H1 (cell line): Measurements from ENCODE around the gene ARAP2. TPM values are rescaled to one million over a fixed set of nuclear protein-coding genes. Genes with fewer than 3 reads are reported as not detected.

Experiments
- CTCF ChIA-PET: fragments of 300-600 bp; sonication (Branson Sonifier 250); formaldehyde crosslinking; loops from one replicate; lab custom pipeline; 2021; ENCODE audit not compliant: partially characterized antibody; lab: Charles Lee
- POLR2A ChIA-PET: fragments of 300-600 bp; sonication (Branson Sonifier 250); formaldehyde crosslinking; loops from one replicate; lab custom pipeline; 2021; ENCODE audit warnings: inconsistent platforms; ENCODE audit not compliant: partially characterized antibody; lab: Charles Lee
- DNase-seq, 2 experiments: peaks; one replicate each; pipeline versions ENCODE4 v3.0.0 to v3.0.0-alpha.2; 2010 to 2022; ENCODE audit warnings: low spot score in 2 of 2, low read depth in 1 of 2, mixed read lengths in 1 of 2
- FAIRE-seq: peaks from 2 replicates; lab custom pipeline; 2011; peaks lifted over from hg19 to GRCh38; lab: Jason Lieb, UNC
- H2AFZ ChIP-seq: 2 replicates; pipeline ENCODE4 v1.8.1; 2012; ENCODE audit warnings: low read length, inconsistent platforms
- H2AK5ac ChIP-seq: 2 replicates; pipeline ENCODE4 v1.6.1; 2013; ENCODE audit warnings: low read depth, low read length
- H2BK120ac ChIP-seq: replicated peaks from 2 replicates; pipeline ENCODE3; 2013; ENCODE audit warnings: low read depth, low read length, inconsistent platforms
- H2BK12ac ChIP-seq: 2 replicates; pipeline ENCODE4 v1.6.1; 2013; ENCODE audit warnings: low read depth, low read length
- H2BK15ac ChIP-seq: 2 replicates; pipeline ENCODE4 v1.6.1; 2013; ENCODE audit warnings: low read length
- H2BK20ac ChIP-seq: 2 replicates; pipeline ENCODE4 v1.6.1; 2013; ENCODE audit warnings: low read length
- H2BK5ac ChIP-seq: 2 replicates; pipeline ENCODE4 v1.6.1; 2013; ENCODE audit warnings: low read depth, low read length
- H3K14ac ChIP-seq: 2 replicates; pipeline ENCODE4 v1.6.1; 2013; ENCODE audit warnings: inconsistent platforms; ENCODE audit not compliant: insufficient read length
- H3K18ac ChIP-seq: 2 replicates; pipeline ENCODE4 v1.6.1; 2013; ENCODE audit warnings: low read length; ENCODE audit errors: extremely low read depth
- H3K23ac ChIP-seq: 2 replicates; pipeline ENCODE4 v1.6.1; 2013; ENCODE audit warnings: inconsistent platforms; ENCODE audit not compliant: insufficient read length
- H3K23me2 ChIP-seq: 2 replicates; pipeline ENCODE4 v1.6.1; 2013; ENCODE audit warnings: low read depth, low read length
- H3K27ac ChIP-seq: 2 replicates; pipeline ENCODE4 v1.6.1; 2011; ENCODE audit warnings: low read depth, low read length, inconsistent platforms
- H3K27me3 ChIP-seq, 4 experiments: replicated peaks in 1 of 4; 1 replicate in 1 of 4; 2 replicates in 3 of 4; pipeline versions ENCODE4 v1.6.1 to v1.8.1; 2011 to 2013; ENCODE audit warnings: low read length in 3 of 4, mild to moderate bottlenecking in 3 of 4, inconsistent platforms in 2 of 4, mixed read lengths in 2 of 4, moderate library complexity in 1 of 4; ENCODE audit not compliant: control insufficient read depth in 3 of 4, insufficient read depth in 3 of 4; ENCODE audit errors: extremely low read depth in 1 of 4
- H3K36me3 ChIP-seq, 4 experiments: 2 replicates each; pipeline versions ENCODE4 v1.6.1 to v1.8.1; 2011 to 2013; ENCODE audit warnings: mild to moderate bottlenecking in 4 of 4, low read length in 3 of 4, moderate library complexity in 2 of 4, control low read depth in 1 of 4, inconsistent platforms in 1 of 4; ENCODE audit not compliant: insufficient read depth in 4 of 4, control insufficient read depth in 2 of 4
- H3K4ac ChIP-seq: replicated peaks from 2 replicates; pipeline ENCODE3; 2013; ENCODE audit warnings: low read length, low read depth, mixed read lengths, inconsistent platforms; ENCODE audit not compliant: insufficient read length
- H3K4me1 ChIP-seq, 4 experiments: replicated peaks in 1 of 4; 1 replicate in 1 of 4; 2 replicates in 3 of 4; pipeline versions ENCODE4 v1.6.1 to v1.8.1; 2011 to 2013; ENCODE audit warnings: low read length in 3 of 4, inconsistent platforms in 2 of 4, mixed read lengths in 1 of 4; ENCODE audit not compliant: insufficient read depth in 4 of 4, control insufficient read depth in 3 of 4
- H3K4me2 ChIP-seq, 2 experiments: 2 replicates each; pipeline versions ENCODE4 v1.6.1 to v1.8.1; 2011 to 2013; ENCODE audit warnings: low read depth in 2 of 2, low read length in 2 of 2, control low read depth in 1 of 2, inconsistent platforms in 1 of 2, mild to moderate bottlenecking in 1 of 2; ENCODE audit not compliant: insufficient read depth in 1 of 2
- H3K4me3 ChIP-seq, 4 experiments: fragments of 200-600, 300-600 bp in 1 of 4; sonication (generic), shearing (Covaris generic), sonication (Bioruptor Twin) in 1 of 4; 2 replicates each; pipeline versions ENCODE4 v1.5.1 to v1.8.1; 2011 to 2016; ENCODE audit warnings: low read length in 4 of 4, low read depth in 3 of 4, control low read depth in 2 of 4, inconsistent platforms in 2 of 4, mild to moderate bottlenecking in 2 of 4, mixed read lengths in 1 of 4, moderate library complexity in 1 of 4; ENCODE audit not compliant: insufficient read depth in 2 of 4; ENCODE audit errors: extremely low read depth in 1 of 4
- H3K56ac ChIP-seq: replicated peaks from 2 replicates; pipeline ENCODE3; 2013; ENCODE audit warnings: low read depth, mild to moderate bottlenecking, mixed read lengths, low read length, inconsistent platforms; ENCODE audit not compliant: insufficient read length
- H3K79me1 ChIP-seq: 2 replicates; pipeline ENCODE4 v1.6.1; 2013; ENCODE audit warnings: low read depth, low read length, control low read depth
- H3K79me2 ChIP-seq, 2 experiments: 2 replicates each; pipeline versions ENCODE4 v1.6.1 to v1.8.1; 2012 to 2013; ENCODE audit warnings: low read length in 2 of 2, mild to moderate bottlenecking in 2 of 2, inconsistent platforms in 1 of 2; ENCODE audit not compliant: insufficient read depth in 2 of 2, control insufficient read depth in 1 of 2
- H3K9ac ChIP-seq, 4 experiments: replicated peaks in 1 of 4; 1 replicate in 1 of 4; 2 replicates in 3 of 4; pipeline versions ENCODE4 v1.6.1 to v1.8.1; 2011 to 2013; ENCODE audit warnings: low read depth in 3 of 4, low read length in 3 of 4, control low read depth in 2 of 4, mild to moderate bottlenecking in 2 of 4, moderate library complexity in 2 of 4, inconsistent platforms in 1 of 4; ENCODE audit errors: extremely low read depth in 1 of 4
- H3K9me3 ChIP-seq, 2 experiments: 2 replicates each; pipeline versions ENCODE4 v1.6.1 to v1.8.1; 2012 to 2013; ENCODE audit warnings: mild to moderate bottlenecking in 2 of 2, moderate library complexity in 2 of 2, control low read depth in 1 of 2, inconsistent platforms in 1 of 2, low read depth in 1 of 2, low read length in 1 of 2, mixed read lengths in 1 of 2; ENCODE audit not compliant: insufficient read depth in 2 of 2
- H4K20me1 ChIP-seq, 2 experiments: replicated peaks in 1 of 2; 2 replicates each; pipeline versions ENCODE3 to v1.8.1; 2011 to 2013; ENCODE audit warnings: inconsistent platforms in 2 of 2, low read length in 2 of 2, mild to moderate bottlenecking in 1 of 2; ENCODE audit not compliant: insufficient read depth in 2 of 2, control insufficient read depth in 1 of 2
- H4K5ac ChIP-seq: 2 replicates; pipeline ENCODE4 v1.6.1; 2013; ENCODE audit warnings: low read length, low read depth, mixed read lengths, inconsistent platforms; ENCODE audit not compliant: insufficient read length
- H4K8ac ChIP-seq: 2 replicates; pipeline ENCODE4 v1.8.0; 2013; ENCODE audit warnings: mild to moderate bottlenecking, moderate library complexity, low read length, inconsistent platforms; ENCODE audit not compliant: insufficient read depth; ENCODE audit errors: extremely low read depth
- H4K91ac ChIP-seq: replicated peaks from 2 replicates; pipeline ENCODE3; 2013; ENCODE audit warnings: low read length, mixed read lengths, inconsistent platforms; ENCODE audit not compliant: insufficient read length
- ASH2L ChIP-seq: fragments of 200-600, 300-600 bp; sonication (generic); IDR thresholded peaks from one replicate; pipeline ENCODE4 v1.7.1; 2017; ENCODE audit warnings: low read length
- E2F6 ChIP-seq: IDR thresholded peaks from 2 replicates; pipeline ENCODE4 v1.6.1; 2012; ENCODE audit warnings: inconsistent platforms
- EP300 ChIP-seq, 2 experiments: IDR thresholded peaks; 1 replicate in 1 of 2; 2 replicates in 1 of 2; pipeline ENCODE4 v1.6.1; 2011 to 2012; ENCODE audit warnings: low read depth in 2 of 2, low read length in 2 of 2, mild to moderate bottlenecking in 2 of 2, borderline replicate concordance in 1 of 2, inconsistent platforms in 1 of 2, moderate library complexity in 1 of 2
- KDM5A ChIP-seq: fragments of 200-600 bp; IDR thresholded peaks from 2 replicates; pipeline ENCODE4 v1.7.1; 2012; ENCODE audit warnings: mild to moderate bottlenecking, low read length, inconsistent platforms, mixed read lengths
- MAFK ChIP-seq: IDR thresholded peaks from 2 replicates; pipeline ENCODE4 v1.6.1; 2012; ENCODE audit warnings: low read depth, mild to moderate bottlenecking, improper control_type of control experiment, low read length
- POLR2AphosphoS5 ChIP-seq: IDR thresholded peaks from 2 replicates; pipeline ENCODE4 v1.6.1; 2011; ENCODE audit warnings: low read depth, low read length
- SP1 ChIP-seq: IDR thresholded peaks from 2 replicates; pipeline ENCODE4 v1.6.1; 2011; ENCODE audit warnings: low read depth, low read length
- SRF ChIP-seq: IDR thresholded peaks from 2 replicates; pipeline ENCODE4 v1.6.1; 2011; ENCODE audit warnings: mild to moderate bottlenecking, low read depth, low read length, moderate library complexity
- WGBS, 2 experiments: shearing (Covaris generic) in 1 of 2; methylation state at CpG; one replicate each; pipeline versions ENCODE4 v1.1.6 to v1.1.7; 2013 to 2015; ENCODE audit warnings: low lambda C conversion rate in 2 of 2, mixed read lengths in 2 of 2, inconsistent platforms in 1 of 2, low coverage in 1 of 2, missing lambda C conversion rate in 1 of 2; ENCODE audit not compliant: insufficient replicate concordance in 2 of 2, insufficient coverage in 1 of 2, insufficient read length in 1 of 2; ENCODE audit errors: extremely low coverage in 1 of 2, missing lambda C conversion rate in 1 of 2; 5-methylcytosine and 5-hydroxymethylcytosine counted together
- polyA plus RNA-seq, 7 experiments: library from polyadenylated mRNA; depleted of rRNA in 3 of 7; stranded (reverse) in 5 of 7; unstranded in 2 of 7; fragments of >200 nt in 5 of 7; fragments of 200-250 nt in 2 of 7; gene quantifications; 1 replicate in 5 of 7; 2 replicates in 1 of 7; 4 replicates in 1 of 7; pipeline versions ENCODE4 v1.2.1 to v1.2.3, GENCODE V29; 2011 to 2013; ENCODE audit warnings: missing spikeins in 2 of 7, mixed read lengths in 2 of 7
- total RNA-seq: library from RNA; stranded (reverse); fragmentation: NEBNext Ultra II Directional; extraction: Animal tissue kit (Norgen Biotek cat#: 25700); gene quantifications from 2 replicates; pipeline ENCODE4 v1.2.1, GENCODE V29; 2021

The ARAP2 gene
- total and polyA plus RNA-seq, 2 of the 8 experiments (the other 6 are each of a cell fraction or from before 2014, with no cell fraction given): 0.15 to 2.3 TPM

GRCh38 chr4:36237366-36238313 is 6.7 kb downstream of the ARAP2 start:
- H3K4me3 ChIP-seq: no peak overlapping the region
- H3K79me1 ChIP-seq: no peaks in the 10 kb centered on the region
- no peak overlapping the region for H3K14ac ChIP-seq
- H3K27ac ChIP-seq: no peak overlapping the region
- no peak overlapping the region for H2BK20ac ChIP-seq
- H3K4ac ChIP-seq: no peak overlapping the region
- DNase-seq: no peak
- no peak overlapping the region for H2AK5ac ChIP-seq
- no peak overlapping the region for H2AFZ ChIP-seq
- no peak overlapping the region for H4K8ac ChIP-seq
- H3K9ac ChIP-seq: no peak overlapping the region
- H3K4me2 ChIP-seq: no peak overlapping the region
- no peaks in the 10 kb centered on the region for H3K23me2 ChIP-seq
- ChIA-PET POLR2A (no interaction called here), CTCF (no interaction called here)
- no peaks in the 10 kb centered on the region for H3K4me1 ChIP-seq
- H4K5ac ChIP-seq: no peak overlapping the region
- no peaks in the 10 kb centered on the region for H3K9me3 ChIP-seq
- WGBS, 2 experiments: 94% methylated on average over 4 of the region's 4 CpGs; no CpG with 5 or more reads in 1 of the 2 experiments
- TF ChIP-seq KDM5A: no peak
- TF ChIP-seq SP1: no peak
- no peak for TF ChIP-seq MAFK
- no peak for TF ChIP-seq POLR2AphosphoS5
- no peak for TF ChIP-seq SRF
- no peak for TF ChIP-seq E2F6
- no peak for TF ChIP-seq ASH2L
- no peak for TF ChIP-seq EP300 (IDR thresholded peaks at IDR 0.05; ENCODE audit: borderline replicate concordance in 1 of 2, low read depth in 2 of 2, low read length in 2 of 2)
- no peak overlapping the region for H2BK5ac ChIP-seq
- no peak overlapping the region for H2BK12ac ChIP-seq
- no peak overlapping the region for H3K18ac ChIP-seq
- FAIRE-seq: no peak
- no peaks in the 10 kb centered on the region for H3K27me3 ChIP-seq
- H2BK120ac ChIP-seq: no peak overlapping the region
- no peak overlapping the region for H3K23ac ChIP-seq
- H3K79me2 ChIP-seq: no peaks in the 10 kb centered on the region
- H2BK15ac ChIP-seq: no peak overlapping the region
- no peak overlapping the region for H3K56ac ChIP-seq
- no peak overlapping the region for H4K91ac ChIP-seq
- H4K20me1 ChIP-seq: no peaks in the 10 kb centered on the region
- H3K36me3 ChIP-seq: no peaks in the 10 kb centered on the region
